Stimulated activated CD8-positive, alpha-beta memory T cell treated with anti-CD3 and anti-CD28 coated beads, Interleukin-4, amount 100 ng/mL, for 24 hours (primary cell): Measurements from ENCODE around the gene ITCH.

ENCODE experiments used
- DNase-seq: peaks from one replicate; pipeline ENCODE4 v3.0.0-alpha.2; 2020; ENCODE audit warnings: low read depth

ITCH gene

GRCh38 chr20:34532756-34533155 is 169.7 kb downstream of the ITCH start:
- DNase-seq, result no peak

DNA sequence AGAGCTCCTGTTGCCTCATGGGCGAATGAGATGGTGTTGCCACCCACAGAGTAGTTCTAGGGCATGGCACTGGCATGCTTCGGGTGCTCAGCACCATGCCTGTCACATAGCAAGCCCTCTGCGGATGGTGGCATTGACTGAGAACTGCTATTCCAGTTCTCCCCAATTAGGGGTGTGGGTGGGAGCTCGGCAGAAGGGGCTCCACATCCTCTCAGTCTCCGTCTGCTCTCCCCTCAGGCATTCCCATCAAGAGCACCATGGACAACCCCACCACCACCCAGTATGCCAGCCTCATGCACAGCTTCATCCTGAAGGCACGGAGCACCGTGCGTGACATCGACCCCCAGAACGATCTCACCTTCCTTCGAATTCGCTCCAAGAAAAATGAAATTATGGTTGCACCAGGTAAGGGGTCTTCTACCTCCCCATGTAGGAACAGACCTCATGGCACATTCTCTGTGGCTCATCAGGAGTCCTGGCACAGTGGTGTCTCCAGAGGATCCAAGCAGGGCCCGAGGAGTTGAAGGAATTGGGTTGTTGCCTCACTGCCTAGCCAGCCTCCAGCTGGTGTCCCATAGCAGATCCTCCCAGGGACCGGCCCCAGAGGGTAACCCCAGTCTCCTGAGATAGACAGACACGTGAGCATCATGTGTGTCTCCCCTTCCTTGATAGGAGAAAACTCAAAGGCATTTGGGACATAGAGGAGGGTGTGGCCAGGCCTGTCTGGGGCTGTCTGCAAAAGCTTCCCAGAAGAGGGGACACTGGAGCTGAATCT is 171.5 kb downstream of the ITCH start:
- no peak for DNase-seq

DNA sequence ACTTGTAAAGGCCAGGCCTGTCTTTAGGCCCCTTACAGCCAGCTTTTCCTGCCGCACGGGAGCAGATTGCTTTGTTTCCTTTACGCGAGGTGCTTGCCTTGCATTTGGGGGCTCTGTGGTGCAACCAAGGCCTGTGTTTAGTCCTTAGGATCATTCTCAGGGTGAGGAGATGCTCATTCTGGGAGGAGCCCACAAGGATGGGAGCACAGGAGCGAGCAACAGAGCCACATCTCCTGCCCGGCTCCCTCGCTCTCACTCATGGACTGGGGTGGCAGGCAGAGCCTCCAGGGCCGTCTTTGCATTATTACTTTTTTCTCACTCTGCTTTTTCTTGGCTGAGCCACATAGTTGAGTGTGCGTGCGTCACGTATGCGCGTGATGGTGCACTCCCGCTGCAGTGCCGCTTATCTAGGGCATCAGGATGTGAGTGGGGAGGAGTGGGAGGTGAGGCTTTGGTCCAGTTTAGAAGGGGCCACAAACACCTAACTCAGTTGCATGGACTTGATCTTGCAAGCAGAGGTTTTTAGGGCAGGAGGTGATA is 172.3 kb downstream of the ITCH start:
- DNase-seq, result no peak

GRCh38 chr20:34535857-34536256 is 172.8 kb downstream of the ITCH start:
- DNase-seq, result no peak

DNA sequence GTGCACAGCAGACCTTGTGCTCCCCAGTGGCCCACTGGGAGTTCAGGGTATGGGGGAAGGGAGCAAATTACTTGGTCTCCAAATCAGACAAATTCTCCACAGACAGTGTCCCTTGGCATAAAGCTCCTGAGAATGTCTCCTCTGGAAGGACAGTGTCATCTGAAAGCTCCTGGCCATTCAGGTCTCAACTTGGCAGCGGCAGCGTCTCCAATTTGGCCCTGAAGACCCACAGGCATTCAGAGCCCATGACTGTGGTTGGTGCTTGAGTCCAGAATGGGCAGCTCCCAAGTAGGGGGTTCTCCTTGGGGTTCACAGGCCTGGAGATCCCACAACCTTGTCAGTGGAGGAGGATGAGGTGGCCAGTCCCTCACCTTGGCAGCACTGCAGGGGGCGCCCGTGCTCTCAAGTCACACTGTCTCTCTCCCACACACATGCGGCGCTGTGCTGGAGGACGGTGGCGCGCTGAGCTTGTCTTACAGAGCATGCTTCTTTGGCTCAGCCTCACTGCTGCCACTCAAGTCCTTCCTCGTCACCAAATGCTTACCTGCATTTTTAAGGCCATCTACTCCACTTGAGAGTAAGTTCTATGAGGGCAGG is 173.8 kb downstream of the ITCH start:
- no peak for DNase-seq

DNA sequence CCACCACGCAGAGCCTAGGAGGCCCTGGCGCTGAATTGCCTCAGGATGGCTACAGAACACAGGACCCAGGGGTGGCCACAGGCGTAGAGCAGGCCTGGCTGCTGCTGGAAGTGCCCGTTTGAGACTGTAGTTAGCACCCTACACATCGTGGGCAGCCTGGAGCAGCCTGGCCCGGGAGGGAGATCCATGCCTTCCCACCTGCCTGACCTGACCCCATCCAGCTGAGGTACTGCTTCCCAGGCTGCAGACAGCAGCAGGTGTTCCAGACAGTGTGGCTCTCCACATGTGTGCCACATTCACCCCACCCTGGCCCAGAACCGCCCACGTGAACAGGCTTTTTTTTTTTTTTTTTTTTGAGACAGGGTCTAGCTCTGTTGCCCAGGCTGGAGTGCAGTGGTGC is 174.6 kb downstream of the ITCH start:
- DNase-seq, result no peak

- peak; percentile 39 for DNase-seq
These were observed 175.6 kb downstream of the ITCH start for GRCh38 chr20:34538671-34539123.

GRCh38 chr20:34539756-34540155 is 176.7 kb downstream of the ITCH start:
- DNase-seq, result no peak

- DNase-seq, result no peak
These were observed 177.7 kb downstream of the ITCH start for GRCh38 chr20:34540596-34541263.

GRCh38 chr20:34541264-34541901 is 178.3 kb downstream of the ITCH start:
- no peak for DNase-seq

- DNase-seq, result no peak
These were observed 178.8 kb downstream of the ITCH start for GRCh38 chr20:34541917-34542316.

GRCh38 chr20:34542439-34542838 is 179.4 kb downstream of the ITCH start:
- DNase-seq, result no peak

DNA sequence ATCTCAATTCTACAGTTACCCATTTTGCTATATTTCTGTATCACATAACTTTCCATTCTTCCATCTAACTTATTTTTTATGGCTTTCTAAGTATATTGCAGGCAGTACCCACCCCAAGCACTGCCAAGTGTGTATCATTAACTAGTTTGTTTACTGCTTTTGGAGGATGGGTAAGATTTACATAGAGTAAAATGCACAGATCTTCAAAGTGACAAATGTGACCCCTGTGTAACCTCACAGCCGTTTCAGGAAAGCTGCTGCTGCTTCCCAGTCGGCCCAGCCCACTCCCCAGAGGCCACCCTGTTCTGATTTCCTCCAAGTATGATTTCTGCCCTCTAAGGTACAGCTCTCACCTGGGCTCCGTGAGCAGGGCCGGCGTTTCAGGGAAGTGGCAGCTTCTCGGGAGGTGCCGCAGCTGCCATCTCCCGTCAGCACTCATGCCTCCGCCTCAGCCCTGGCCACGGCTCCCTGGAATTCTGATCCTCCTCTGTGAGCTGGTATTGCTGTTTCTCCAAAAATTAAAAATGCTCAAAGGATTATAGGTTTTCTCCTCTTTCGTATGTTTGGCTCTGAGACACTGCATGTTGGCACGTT is 180.5 kb downstream of the ITCH start:
- no peak for DNase-seq

DNA sequence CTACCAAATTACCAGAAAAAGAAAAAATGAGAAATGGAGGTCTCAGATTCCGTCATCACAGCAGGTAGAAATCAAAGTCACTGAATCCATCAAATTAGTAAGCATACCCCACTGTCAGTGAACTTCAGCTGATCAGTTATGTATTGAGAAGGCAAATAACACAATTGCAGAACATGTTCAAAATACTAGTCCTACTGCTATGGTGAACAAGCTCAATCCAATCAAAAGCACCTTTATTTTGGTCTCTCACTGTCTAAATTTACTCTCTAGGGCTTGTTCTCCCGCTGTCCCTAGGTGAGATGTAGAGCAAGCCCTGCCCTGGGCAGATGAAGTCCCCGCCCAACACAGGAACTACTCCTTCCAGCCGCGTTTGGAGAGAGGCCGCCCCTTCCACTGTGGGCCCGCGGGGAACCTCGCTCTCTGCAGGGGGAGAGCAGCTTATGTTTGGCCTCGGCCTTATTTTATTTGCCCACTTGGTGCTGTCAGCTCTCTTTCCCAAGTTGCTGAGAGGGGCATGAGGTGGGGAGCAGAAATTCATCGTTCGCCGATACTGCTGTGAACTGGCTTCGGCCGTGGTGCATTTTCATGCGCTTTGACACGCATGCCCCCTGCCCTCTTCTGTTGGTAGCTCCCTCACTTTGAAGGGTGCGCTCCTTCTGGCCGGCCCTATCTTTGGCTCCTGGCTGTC is 181.2 kb downstream of the ITCH start:
- no peak for DNase-seq

- no peak for DNase-seq
These were observed 183.7 kb downstream of the ITCH start for GRCh38 chr20:34546751-34547181.

- DNase-seq, result no peak
These were observed 185.0 kb downstream of the ITCH start for GRCh38 chr20:34547844-34548613.

GRCh38 chr20:34549291-34549928 is 186.3 kb downstream of the ITCH start:
- no peak for DNase-seq

DNA sequence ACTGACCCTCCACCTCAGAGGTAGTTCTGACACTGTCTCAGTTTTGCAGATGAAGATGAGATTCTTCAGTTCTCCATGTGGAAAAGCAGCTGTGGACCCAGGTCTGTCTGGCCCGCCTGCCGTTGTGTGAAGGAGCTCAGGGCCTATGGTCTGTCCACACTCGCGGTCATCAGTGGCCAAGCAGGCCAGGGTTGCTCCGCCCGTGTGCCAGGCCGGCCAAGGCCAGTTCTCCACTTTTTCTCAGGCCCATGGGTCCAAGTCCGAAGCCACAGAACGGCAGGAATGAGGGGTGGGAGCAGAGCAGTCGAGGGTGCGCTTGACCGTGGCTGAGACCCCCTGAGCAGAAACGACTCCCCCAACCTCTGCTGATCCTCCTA is 186.8 kb downstream of the ITCH start:
- no peak for DNase-seq

DNA sequence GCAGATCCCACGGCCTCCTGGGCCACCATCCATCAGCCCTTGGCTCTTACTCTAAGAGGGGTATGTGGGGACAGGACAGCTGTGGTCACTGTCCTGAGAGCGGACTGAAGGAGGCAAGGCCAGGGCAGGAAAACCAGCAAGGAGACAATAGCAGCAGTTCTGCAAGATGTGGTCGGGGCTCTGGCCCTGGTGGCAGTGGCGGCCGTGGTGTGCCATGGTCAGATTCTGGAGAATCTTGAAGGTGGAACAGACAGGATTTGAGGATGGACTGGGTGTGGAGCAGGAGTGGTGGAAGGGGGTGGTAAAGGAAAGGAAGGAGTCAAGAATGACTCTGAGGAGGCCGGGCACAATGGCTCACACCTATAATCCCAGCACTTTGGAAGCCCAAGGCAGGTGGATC is 189.5 kb downstream of the ITCH start:
- DNase-seq, result no peak

DNA sequence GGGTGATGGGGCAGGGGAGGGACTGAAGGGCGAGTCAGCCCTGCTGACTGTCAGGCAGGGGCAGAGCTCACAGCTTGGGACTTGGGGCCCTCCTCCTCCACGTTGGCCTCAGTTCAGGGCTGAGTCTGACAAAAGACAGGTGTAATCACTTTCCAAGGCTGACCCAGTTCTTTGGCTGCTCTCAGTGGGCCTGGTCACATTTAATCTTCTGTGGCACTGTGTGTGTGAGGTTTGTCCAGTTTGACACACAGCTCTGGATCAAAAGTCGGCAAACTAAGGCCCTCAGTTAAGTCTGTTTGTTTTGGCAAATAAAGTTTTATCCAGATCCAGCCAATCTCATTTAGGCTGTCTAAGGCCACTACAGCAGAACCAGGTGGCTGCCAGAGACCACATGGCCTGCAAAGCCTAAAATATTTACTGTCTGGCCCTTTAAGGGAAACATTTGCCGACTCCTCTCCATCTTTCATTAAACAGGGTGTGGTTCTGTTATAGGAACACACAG is 190.3 kb downstream of the ITCH start:
- no peak for DNase-seq
